ENCODE results near the gene CEACAM3.

CEACAM3 gene

GRCh38 chr19:41811036-41811435, 14.6 kb downstream of the CEACAM3 start:
- Histone ChIP-seq H3K4me2 (ENCODE audit: low read length) (no peak overlapping the region), H3K79me2 (ENCODE audit: insufficient read depth, low read length) (no peaks in the 10 kb centered on the region), H3K9ac (ENCODE audit: low read length) (no peak overlapping the region), H3K9me3 (ENCODE audit: low read length) (no peaks in the 10 kb centered on the region), H3K4me3 (ENCODE audit: low read depth, low read length, poor library complexity, severe bottlenecking) (no peak overlapping the region), H2AFZ (ENCODE audit: low read length) (no peak overlapping the region), H3K27me3 (ENCODE audit: insufficient read depth, low read length) (no peaks in the 10 kb centered on the region), H3K4me1 (ENCODE audit: insufficient read depth, low read length, severe bottlenecking) (no peaks in the 10 kb centered on the region), H4K20me1 (ENCODE audit: insufficient read depth, low read length) (no peaks in the 10 kb centered on the region), H3F3A (ENCODE audit: insufficient read depth, low read length) (no peaks in the 10 kb centered on the region), H3K9me2 (ENCODE audit: low read depth, low read length) (no peaks in the 10 kb centered on the region), H3K27ac (ENCODE audit: low read depth, low read length, poor library complexity, severe bottlenecking) (no peak overlapping the region), H3K36me3 (ENCODE audit: insufficient read depth, low read length) (no peaks in the 10 kb centered on the region)
- TF ChIP-seq EZH2 (IDR thresholded peaks at IDR 0.05; ENCODE audit: borderline replicate concordance, low read length) (no peak), CTCF (IDR thresholded peaks at IDR 0.05; ENCODE audit: low read length) (no peak)

- no peak overlapping the region for H3K4me2 ChIP-seq (ENCODE audit: low read length)
- no peaks in the 10 kb centered on the region for H3K9me3 ChIP-seq (ENCODE audit: low read length)
- no peak for TF ChIP-seq CTCF (IDR thresholded peaks at IDR 0.05; ENCODE audit: low read length)
- TF ChIP-seq EZH2 (IDR thresholded peaks at IDR 0.05; ENCODE audit: borderline replicate concordance, low read length): no peak
Observed at GRCh38 chr19:41811981-41812380, 15.6 kb downstream of the CEACAM3 start.

GRCh38 chr19:41813911-41814310, 17.5 kb downstream of the CEACAM3 start:
- Histone ChIP-seq H3K4me3 (ENCODE audit: low read depth, low read length, poor library complexity, severe bottlenecking) (no peak overlapping the region), H3K79me2 (ENCODE audit: insufficient read depth, low read length) (no peaks in the 10 kb centered on the region), H3K4me2 (ENCODE audit: low read length) (no peak overlapping the region), H3K27me3 (ENCODE audit: insufficient read depth, low read length) (no peaks in the 10 kb centered on the region), H3K4me1 (ENCODE audit: insufficient read depth, low read length, severe bottlenecking) (no peaks in the 10 kb centered on the region), H3K9me3 (ENCODE audit: low read length) (no peaks in the 10 kb centered on the region), H3K36me3 (ENCODE audit: insufficient read depth, low read length) (no peaks in the 10 kb centered on the region), H4K20me1 (ENCODE audit: insufficient read depth, low read length) (no peaks in the 10 kb centered on the region), H3F3A (ENCODE audit: insufficient read depth, low read length) (no peaks in the 10 kb centered on the region), H3K9me2 (ENCODE audit: low read depth, low read length) (no peaks in the 10 kb centered on the region), H3K27ac (ENCODE audit: low read depth, low read length, poor library complexity, severe bottlenecking) (no peak overlapping the region), H3K9ac (ENCODE audit: low read length) (no peak overlapping the region), H2AFZ (ENCODE audit: low read length) (no peak overlapping the region)
- TF ChIP-seq CTCF (IDR thresholded peaks at IDR 0.05; ENCODE audit: low read length) (no peak), EZH2 (IDR thresholded peaks at IDR 0.05; ENCODE audit: borderline replicate concordance, low read length) (no peak)

More at GRCh38 chr19:41811981-41812380, 15.6 kb downstream of the CEACAM3 start:
- Histone ChIP-seq H3K27me3 (ENCODE audit: insufficient read depth, low read length) (no peaks in the 10 kb centered on the region), H3K9me2 (ENCODE audit: low read depth, low read length) (no peaks in the 10 kb centered on the region), H3F3A (ENCODE audit: insufficient read depth, low read length) (no peaks in the 10 kb centered on the region), H2AFZ (ENCODE audit: low read length) (no peak overlapping the region), H3K79me2 (ENCODE audit: insufficient read depth, low read length) (no peaks in the 10 kb centered on the region), H3K27ac (ENCODE audit: low read depth, low read length, poor library complexity, severe bottlenecking) (no peak overlapping the region), H3K36me3 (ENCODE audit: insufficient read depth, low read length) (no peaks in the 10 kb centered on the region), H3K4me1 (ENCODE audit: insufficient read depth, low read length, severe bottlenecking) (no peaks in the 10 kb centered on the region), H4K20me1 (ENCODE audit: insufficient read depth, low read length) (no peaks in the 10 kb centered on the region), H3K9ac (ENCODE audit: low read length) (no peak overlapping the region), H3K4me3 (ENCODE audit: low read depth, low read length, poor library complexity, severe bottlenecking) (no peak overlapping the region)

Data from OCI-LY1 (cell line).